ENCODE results near the gene CAPZA1. TPM values are rescaled to one million over a fixed set of nuclear protein-coding genes. Genes with fewer than 3 reads are reported as not detected.

The CAPZA1 gene
- polyA plus RNA-seq, 1 of the 3 experiments (the other 2 are of a cell fraction) = 50.8 TPM

Small RNAs within 50 kb of the gene (small RNA-seq; reads per million reads assigned to genes)
- 0 to 1.1 (median 0) reads per million in 7 experiments for gene RNU7-70P

Other genes with a start within 250 kb of the CAPZA1 start
- 4.9 and 7.5 TPM in 2 replicates for gene CTTNBP2NL, start 223.6 kb upstream of the CAPZA1 start, polyA plus RNA-seq (2012; rRNA removed)
- gene WNT2B, start 110.9 kb upstream of the CAPZA1 start, polyA plus RNA-seq (2012; rRNA removed) = 3.4 and 4.3 TPM in 2 replicates
- 16.3 and 17.9 TPM in 2 replicates for gene ST7L, start 691 bp upstream of the CAPZA1 start, polyA plus RNA-seq (2012; rRNA removed)
- 81.0 and 87.4 TPM in 2 replicates for gene MOV10, start 54.8 kb downstream of the CAPZA1 start, polyA plus RNA-seq (2012; rRNA removed)
- 961 and 1,028 TPM in 2 replicates for gene RHOC, start 87.3 kb downstream of the CAPZA1 start, polyA plus RNA-seq (2012; rRNA removed)
- gene PPM1J, start 95.5 kb downstream of the CAPZA1 start, polyA plus RNA-seq (2012; rRNA removed) = 5.3 and 6.7 TPM in 2 replicates

Data from SK-N-SH (cell line).